LNCaP clone FGC (cell line): ENCODE data around the gene RNF213.

Experiments used
- DNase-seq: peaks from one replicate; pipeline ENCODE4 v3.0.0-alpha.2; 2011; ENCODE audit warnings: low read depth
- H3K4me3 ChIP-seq: 2 replicates; pipeline ENCODE4 v1.5.1; 2011; ENCODE audit warnings: mild to moderate bottlenecking, low read depth, low read length, control low read depth
- TF ChIP-seq, protein P1 (sequence below): IDR thresholded peaks from 2 replicates; pipeline ENCODE4 v1.5.1; 2012; ENCODE audit warnings: mild to moderate bottlenecking; ENCODE audit not compliant: control insufficient read depth, insufficient read depth; ENCODE audit errors: extremely low read depth

RNF213 gene

DNA sequence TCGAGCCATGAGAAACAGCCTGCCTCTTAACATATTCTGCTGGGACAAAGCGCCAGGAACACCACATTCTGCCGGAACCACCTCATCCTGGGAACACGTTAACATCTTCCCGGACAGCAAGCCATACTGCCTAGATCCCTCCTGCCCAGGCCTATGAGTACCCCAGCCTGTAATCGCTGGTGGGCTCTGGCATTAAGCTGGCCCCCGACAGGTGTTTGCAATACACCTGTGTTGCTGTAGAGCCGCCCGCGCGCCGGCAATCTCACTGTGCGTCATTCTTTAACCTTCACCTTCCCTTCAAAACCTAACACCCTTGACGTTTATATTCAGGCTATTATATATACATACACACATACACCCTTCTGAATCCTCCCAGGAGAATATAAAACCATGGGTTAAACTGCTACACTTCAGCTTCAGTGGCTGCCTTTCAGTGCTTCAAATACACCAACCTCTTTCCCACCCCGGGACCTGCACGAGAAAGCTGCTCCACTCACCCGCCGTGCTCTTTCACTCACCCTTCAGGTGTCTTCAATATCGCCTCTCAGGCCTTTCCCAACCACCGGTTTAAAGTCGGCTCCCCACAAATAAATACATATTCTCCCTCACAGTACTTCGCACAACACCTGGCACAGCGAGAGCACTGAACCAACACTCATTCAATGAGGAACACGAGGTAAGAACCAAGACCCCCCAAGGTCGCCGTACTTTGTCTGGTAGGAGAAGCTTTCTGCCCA, 153.3 kb downstream of the RNF213 start:
- TF ChIP-seq, protein P1, sequence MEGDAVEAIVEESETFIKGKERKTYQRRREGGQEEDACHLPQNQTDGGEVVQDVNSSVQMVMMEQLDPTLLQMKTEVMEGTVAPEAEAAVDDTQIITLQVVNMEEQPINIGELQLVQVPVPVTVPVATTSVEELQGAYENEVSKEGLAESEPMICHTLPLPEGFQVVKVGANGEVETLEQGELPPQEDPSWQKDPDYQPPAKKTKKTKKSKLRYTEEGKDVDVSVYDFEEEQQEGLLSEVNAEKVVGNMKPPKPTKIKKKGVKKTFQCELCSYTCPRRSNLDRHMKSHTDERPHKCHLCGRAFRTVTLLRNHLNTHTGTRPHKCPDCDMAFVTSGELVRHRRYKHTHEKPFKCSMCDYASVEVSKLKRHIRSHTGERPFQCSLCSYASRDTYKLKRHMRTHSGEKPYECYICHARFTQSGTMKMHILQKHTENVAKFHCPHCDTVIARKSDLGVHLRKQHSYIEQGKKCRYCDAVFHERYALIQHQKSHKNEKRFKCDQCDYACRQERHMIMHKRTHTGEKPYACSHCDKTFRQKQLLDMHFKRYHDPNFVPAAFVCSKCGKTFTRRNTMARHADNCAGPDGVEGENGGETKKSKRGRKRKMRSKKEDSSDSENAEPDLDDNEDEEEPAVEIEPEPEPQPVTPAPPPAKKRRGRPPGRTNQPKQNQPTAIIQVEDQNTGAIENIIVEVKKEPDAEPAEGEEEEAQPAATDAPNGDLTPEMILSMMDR, result no peak
- DNase-seq, result no peak
- H3K4me3 ChIP-seq, result peak overlapping the region; percentile 75

DNA sequence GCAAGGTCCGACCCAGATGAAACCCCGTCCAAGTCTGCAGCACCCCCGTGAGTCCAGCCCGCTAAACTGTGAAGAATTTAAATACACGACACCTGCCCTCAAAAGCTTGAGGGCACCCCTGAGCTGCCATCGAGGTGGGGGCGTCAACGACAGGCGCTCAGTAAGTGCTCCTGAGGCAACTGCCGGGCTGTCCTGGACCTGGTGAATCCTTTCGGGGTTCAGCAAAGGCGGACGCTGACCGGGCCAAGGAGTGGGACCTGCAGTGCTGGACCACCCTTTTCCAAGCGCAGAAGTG, 153.8 kb downstream of the RNF213 start:
- peak overlapping the region; percentile 75 for H3K4me3 ChIP-seq
- TF ChIP-seq, protein P1, result no peak
- no peak for DNase-seq

DNA sequence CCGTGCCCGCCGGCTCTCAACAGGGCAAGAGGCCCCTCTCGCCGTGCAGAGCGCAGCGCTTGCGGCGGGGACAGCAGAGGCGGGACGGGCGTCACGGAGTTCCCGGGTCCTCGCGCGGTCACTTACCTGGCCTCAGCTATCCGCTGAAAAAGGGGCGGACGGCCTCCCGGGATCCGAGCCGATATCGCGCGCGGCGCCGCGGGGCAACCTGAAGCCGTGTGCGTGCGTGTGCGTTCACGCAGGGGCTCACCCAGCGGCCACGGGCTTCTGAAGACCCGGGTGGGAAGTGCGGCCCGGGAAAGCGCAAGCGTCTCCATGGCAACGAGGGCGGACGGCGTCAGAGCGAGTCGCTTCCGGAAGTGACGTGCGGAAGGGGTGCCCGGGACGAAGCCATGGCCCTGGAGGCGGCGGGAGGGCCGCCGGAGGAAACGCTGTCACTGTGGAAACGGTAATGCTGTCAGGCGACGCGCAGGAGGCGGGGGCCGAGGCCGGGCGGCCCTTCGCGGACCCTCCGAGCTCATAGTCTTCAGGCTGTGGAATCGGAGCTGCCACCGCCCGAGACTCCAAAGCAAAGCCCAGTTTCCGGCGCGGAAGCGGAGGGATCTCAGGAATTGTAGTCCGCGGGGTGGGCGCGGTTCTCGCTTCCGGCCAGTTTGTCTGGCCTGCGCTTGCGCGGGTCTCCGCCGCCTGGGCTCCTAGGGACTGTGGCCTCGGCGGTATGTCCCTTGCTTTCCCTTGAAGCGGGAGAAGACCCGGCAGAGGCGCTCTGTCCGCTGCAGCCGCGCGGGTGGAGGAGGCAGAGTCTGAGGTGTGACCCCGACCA, 154.4 kb downstream of the RNF213 start, which contains the start of gene ENDOV:
ENDOV (plus strand) TSS at position 365 of the 823 bp plus-strand sequence; CDS start at position 393, 28 bp downstream.
- TF ChIP-seq, protein P1, result no peak
- peak; percentile 80 for DNase-seq
- H3K4me3 ChIP-seq, result peak within 1 kb of the TSS; percentile 75

DNA sequence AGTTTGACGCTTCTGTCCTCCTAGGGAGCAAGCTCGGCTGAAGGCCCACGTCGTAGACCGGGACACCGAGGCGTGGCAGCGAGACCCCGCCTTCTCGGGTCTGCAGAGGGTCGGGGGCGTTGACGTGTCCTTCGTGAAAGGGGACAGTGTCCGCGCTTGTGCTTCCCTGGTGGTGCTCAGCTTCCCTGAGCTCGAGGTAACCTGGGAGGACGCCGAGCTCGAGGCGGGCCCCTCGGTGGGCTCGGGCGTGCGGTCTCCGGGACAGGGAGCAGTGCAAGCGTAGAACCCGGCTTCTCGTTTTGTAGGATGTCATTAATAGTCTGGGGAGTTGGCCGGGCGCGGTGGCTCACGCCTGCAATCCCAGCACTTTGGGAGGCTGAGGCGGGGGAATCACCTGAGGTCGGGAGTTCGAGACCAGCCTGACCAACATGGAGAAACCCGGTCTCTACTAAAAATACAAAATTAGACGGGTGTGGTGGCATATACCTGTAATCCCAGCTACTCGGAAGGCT, 155.0 kb downstream of the RNF213 start:
- no peak for DNase-seq
- TF ChIP-seq, protein P1, result no peak
- peak overlapping the region; percentile 75 for H3K4me3 ChIP-seq

DNA sequence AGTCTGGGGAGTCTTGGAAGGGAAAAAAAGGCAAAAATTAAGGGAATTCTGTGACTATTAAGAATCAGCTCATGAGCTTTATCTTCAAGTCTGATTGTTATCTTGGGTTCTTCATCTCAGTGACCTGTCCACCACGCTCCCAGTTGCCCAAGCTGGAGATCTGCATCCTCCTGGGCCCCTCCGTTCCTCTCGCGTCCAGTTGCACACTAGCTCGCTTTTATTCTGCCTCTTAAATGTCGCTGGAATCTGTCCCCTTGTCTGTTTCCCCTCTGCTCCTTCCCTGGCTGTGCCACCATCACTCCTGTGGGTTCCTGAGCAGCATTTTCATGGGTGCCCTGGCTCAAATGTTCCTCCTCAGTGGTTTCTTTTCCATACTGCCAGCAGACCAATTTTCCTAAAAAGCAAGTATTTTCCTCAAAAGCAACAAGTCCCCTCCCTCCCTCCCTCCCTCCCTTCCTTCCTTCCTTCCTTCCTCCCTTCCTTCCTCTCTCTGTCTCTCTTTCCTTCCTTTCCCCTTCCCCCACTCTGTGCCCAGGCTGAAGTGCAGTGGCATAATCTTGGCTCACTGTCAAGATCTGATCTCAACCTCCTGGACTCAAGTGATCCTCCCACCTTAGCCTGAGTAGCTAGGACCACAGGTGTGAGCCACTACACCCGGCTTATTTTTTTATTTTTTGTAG, 155.7 kb downstream of the RNF213 start:
- H3K4me3 ChIP-seq, result peak overlapping the region; percentile 75
- no peak for DNase-seq
- TF ChIP-seq, protein P1, result no peak

DNA sequence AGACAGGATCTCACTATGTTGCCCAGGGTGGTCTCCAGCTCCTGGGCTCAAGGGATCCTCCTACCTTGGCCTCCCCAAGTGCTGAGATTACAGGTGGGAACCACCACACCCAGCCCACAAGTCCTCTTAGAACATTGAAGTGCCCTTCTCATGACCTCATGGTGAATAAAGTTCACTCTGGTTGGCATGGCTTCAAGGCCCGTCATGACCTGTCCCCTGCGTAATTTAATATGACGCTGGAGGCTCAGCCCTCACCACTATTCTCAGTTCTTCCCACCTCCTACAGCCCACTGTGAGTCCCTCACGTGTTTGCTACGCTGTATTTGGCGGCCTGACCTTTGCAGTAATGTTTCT, 156.3 kb downstream of the RNF213 start:
- no peak overlapping the region for H3K4me3 ChIP-seq
- DNase-seq, result no peak
- TF ChIP-seq, protein P1, result no peak
